ENCODE data around the gene AFF3.

- TF ChIP-seq CTCF (IDR thresholded peaks at IDR 0.05): no peak
- TF ChIP-seq EP300 (IDR thresholded peaks at IDR 0.05; ENCODE audit: low read depth): no peak
- TF ChIP-seq POLR2AphosphoS5 (IDR thresholded peaks at IDR 0.05): no peak
Measured at GRCh38 chr2:99881901-99882591, 260.3 kb downstream of the AFF3 start.
